ENCODE data around the gene ITPR1. TPM values are rescaled to one million over a fixed set of nuclear protein-coding genes. Genes with fewer than 3 reads are reported as not detected.

ITPR1 gene
- total RNA-seq, 2 donors from 2014 or later, result 254 to 283 TPM

GRCh38 chr3:4833471-4833870 is 340.3 kb downstream of the ITPR1 start:
- DNase-seq (ENCODE audit: low spot score) (no peak), ATAC-seq (ENCODE audit: insufficient number of reproducible peaks, low FRiP score, low read depth) (no peak)
- H3K27me3 ChIP-seq (replicated peaks; ENCODE audit: insufficient read depth), result no peaks in the 10 kb centered on the region
- H3K9me3 ChIP-seq, result no peaks in the 10 kb centered on the region
- H3K27ac ChIP-seq, result no peak overlapping the region
- H3K36me3 ChIP-seq, result no peaks in the 10 kb centered on the region
- H3K4me3 ChIP-seq, result no peak overlapping the region
- H3K4me1 ChIP-seq (ENCODE audit: control insufficient read depth in 1 of 2, low read depth in 2 of 2), result peaks cover 3 to 28% of the 10 kb centered on the region in 2 donors
- TF ChIP-seq CTCF (IDR thresholded peaks at IDR 0.05), result no peak

GRCh38 chr3:4834403-4834866 is 341.3 kb downstream of the ITPR1 start:
- no peaks in the 10 kb centered on the region for H3K27me3 ChIP-seq (replicated peaks; ENCODE audit: insufficient read depth)
- no peak overlapping the region for H3K4me3 ChIP-seq
- peaks cover 4% of the 10 kb centered on the region for H3K36me3 ChIP-seq
- no peak overlapping the region for H3K27ac ChIP-seq
- TF ChIP-seq CTCF (IDR thresholded peaks at IDR 0.05), result no peak
- DNase-seq (ENCODE audit: low spot score) (no peak), ATAC-seq (ENCODE audit: insufficient number of reproducible peaks, low FRiP score, low read depth) (no peak)
- no peaks in the 10 kb centered on the region for H3K9me3 ChIP-seq
- peaks cover 3 to 22% of the 10 kb centered on the region in 2 donors for H3K4me1 ChIP-seq (ENCODE audit: control insufficient read depth in 1 of 2, low read depth in 2 of 2)

- Histone ChIP-seq H3K27me3 (replicated peaks; ENCODE audit: insufficient read depth) (no peaks in the 10 kb centered on the region), H3K4me1 (ENCODE audit: control insufficient read depth in 1 of 2, low read depth in 2 of 2) (peaks cover 2 to 15% of the 10 kb centered on the region in 2 donors), H3K36me3 (peaks cover 4% of the 10 kb centered on the region), H3K9me3 (no peaks in the 10 kb centered on the region), H3K4me3 (no peak overlapping the region), H3K27ac (no peak overlapping the region)
- DNase-seq (ENCODE audit: low spot score) (no peak), ATAC-seq (ENCODE audit: insufficient number of reproducible peaks, low FRiP score, low read depth) (no peak)
- TF ChIP-seq CTCF (IDR thresholded peaks at IDR 0.05), result no peak
Observed at GRCh38 chr3:4835616-4836043, 342.5 kb downstream of the ITPR1 start.

GRCh38 chr3:4836516-4836915 is 343.4 kb downstream of the ITPR1 start:
- DNase-seq (ENCODE audit: low spot score) (no peak), ATAC-seq (ENCODE audit: insufficient number of reproducible peaks, low FRiP score, low read depth) (no peak)
- H3K27me3 ChIP-seq (replicated peaks; ENCODE audit: insufficient read depth), result no peaks in the 10 kb centered on the region
- no peak overlapping the region for H3K4me3 ChIP-seq
- no peak for TF ChIP-seq CTCF (IDR thresholded peaks at IDR 0.05)
- no peaks in the 10 kb centered on the region for H3K9me3 ChIP-seq
- peaks cover 0 to 6% of the 10 kb centered on the region in 2 donors for H3K4me1 ChIP-seq (ENCODE audit: control insufficient read depth in 1 of 2, low read depth in 2 of 2)
- H3K36me3 ChIP-seq, result peaks cover 4% of the 10 kb centered on the region
- H3K27ac ChIP-seq, result no peak overlapping the region

- H3K9me3 ChIP-seq, result no peaks in the 10 kb centered on the region
- TF ChIP-seq CTCF (IDR thresholded peaks at IDR 0.05), result no peak
- ATAC-seq (ENCODE audit: insufficient number of reproducible peaks, low FRiP score, low read depth) (no peak), DNase-seq (ENCODE audit: low spot score) (no peak)
- H3K36me3 ChIP-seq, result peaks cover 4% of the 10 kb centered on the region
- no peaks in the 10 kb centered on the region for H3K27me3 ChIP-seq (replicated peaks; ENCODE audit: insufficient read depth)
- H3K27ac ChIP-seq, result no peak overlapping the region
- H3K4me1 ChIP-seq (ENCODE audit: control insufficient read depth in 1 of 2, low read depth in 2 of 2), result no peaks in the 10 kb centered on the region
- H3K4me3 ChIP-seq, result no peak overlapping the region
Observed at GRCh38 chr3:4837374-4837930, 344.3 kb downstream of the ITPR1 start.

Data from thoracic aorta (tissue), 2 donors.